M059J (cell line): Measurements from ENCODE around the gene USH1G. TPM values are rescaled to one million over a fixed set of nuclear protein-coding genes. Genes with fewer than 3 reads are reported as not detected.
"Not testable (repeated sequence)": the region's sequence is repeated elsewhere in the genome, so short reads cannot be mapped to it uniquely, and the experiment has no call there.

ENCODE experiments used
- DNase-seq: peaks from one replicate; pipeline ENCODE4 v3.0.0-alpha.2; 2012; ENCODE audit warnings: low read depth
- total RNA-seq: library from RNA; depleted of rRNA; stranded (reverse); fragments of >200 nt; shearing (Covaris generic); gene quantifications from 2 replicates; pipeline ENCODE4 v1.2.3, GENCODE V29; 2014; rRNA removed

The USH1G gene
- not detected in 2 replicates for total RNA-seq

DNA sequence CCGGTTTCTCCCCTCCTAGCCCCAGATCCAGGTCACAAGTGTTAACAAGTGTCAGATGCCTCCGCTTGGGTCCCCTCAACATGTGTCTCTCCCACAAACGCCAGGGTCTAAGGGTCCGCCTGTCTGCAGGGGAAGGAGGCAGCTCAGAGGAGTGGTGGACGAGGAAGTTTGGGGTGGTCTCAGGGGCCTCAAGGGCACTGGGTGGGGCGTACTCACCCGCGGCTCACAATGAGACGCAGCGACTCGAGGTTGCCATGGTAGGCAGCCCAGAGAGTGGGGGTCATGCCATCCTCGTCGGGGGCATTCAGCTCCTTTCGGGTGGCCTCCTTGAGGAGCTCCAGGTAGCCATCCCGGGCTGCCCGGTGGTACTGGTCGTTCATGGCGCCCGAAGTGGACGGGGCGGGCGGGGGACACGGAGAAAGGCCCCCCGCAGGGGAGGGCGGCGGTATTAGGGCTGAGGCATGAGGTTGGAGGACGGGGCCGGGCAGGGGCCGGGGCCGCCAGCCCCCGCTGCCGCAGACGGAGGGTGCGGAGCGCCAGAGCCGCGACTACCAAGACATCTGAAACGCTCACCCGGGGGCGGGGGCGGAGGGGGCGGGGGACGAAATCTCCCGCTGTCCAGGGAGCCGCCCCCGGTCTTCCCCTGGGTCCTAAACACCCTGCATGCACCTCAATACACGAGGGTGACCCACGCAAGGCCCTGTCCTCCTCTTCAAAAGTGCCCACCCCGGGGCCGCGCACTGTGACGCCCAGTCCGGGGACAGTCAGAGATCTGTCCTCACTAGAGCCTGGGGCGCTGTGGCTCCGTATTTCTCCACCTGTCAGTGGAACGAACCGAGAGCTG, at the start of gene USH1G:
TSS of gene USH1G (minus strand) at position 562 of the 844 bp plus-strand sequence. CDS start at position 380, 182 bp downstream.
- DNase-seq: no peak

- no peak for DNase-seq
Observed at GRCh38 chr17:74972107-74972972, 49.3 kb upstream of the USH1G start, which contains the start of gene HID1. Gene HID1 (minus strand): TSS chr17:74972759. CDS start chr17:74972656, 103 bp downstream.

GRCh38 chr17:74971842-74972106, 48.7 kb upstream of the USH1G start:
- DNase-seq: no peak

- DNase-seq: no peak
Observed at GRCh38 chr17:74971069-74971841, 48.2 kb upstream of the USH1G start.

- DNase-seq: no peak
Observed at GRCh38 chr17:74970395-74970794, 47.3 kb upstream of the USH1G start.

DNA sequence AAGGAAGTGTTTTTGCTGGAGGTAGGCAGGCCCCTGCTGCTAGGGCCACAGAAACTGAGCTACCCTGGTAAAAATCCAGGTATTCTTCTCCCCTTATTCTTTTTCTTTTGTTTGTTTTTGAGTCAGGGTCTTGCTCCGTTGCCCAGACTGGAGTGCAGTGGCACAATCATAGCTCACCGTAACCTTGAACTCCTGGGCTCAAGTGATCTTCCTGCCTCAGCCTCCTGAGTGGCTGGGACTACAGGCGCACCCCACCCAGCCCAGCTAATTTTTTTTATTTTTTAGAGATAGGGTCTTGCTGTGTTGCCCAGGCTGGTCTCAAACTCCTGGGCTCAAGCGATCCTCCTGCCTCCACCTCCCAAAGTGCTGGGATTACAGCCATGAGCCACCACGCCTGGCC, 46.4 kb upstream of the USH1G start:
- DNase-seq: not testable (repeated sequence)

DNA sequence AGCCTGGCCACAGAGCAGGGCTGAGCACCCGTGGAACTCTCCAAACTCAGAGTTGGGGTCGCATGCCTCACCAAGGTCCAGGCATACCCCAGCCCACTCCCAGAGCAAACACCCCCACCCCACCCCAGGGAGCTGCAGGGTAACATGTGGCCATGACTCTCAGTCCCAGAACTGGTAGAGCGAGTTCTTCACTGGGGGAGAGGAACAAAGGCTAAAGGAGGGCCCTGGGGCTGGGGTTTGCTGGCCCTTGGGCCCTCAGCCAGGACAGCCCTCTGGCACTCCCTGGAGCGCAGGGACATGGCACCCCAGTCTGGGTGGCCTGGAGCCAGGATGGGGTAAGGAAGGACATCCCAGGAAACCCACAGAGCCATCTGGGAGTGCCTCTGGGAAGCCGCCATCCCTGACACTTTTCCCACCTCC, 45.3 kb upstream of the USH1G start:
- DNase-seq: no peak

DNA sequence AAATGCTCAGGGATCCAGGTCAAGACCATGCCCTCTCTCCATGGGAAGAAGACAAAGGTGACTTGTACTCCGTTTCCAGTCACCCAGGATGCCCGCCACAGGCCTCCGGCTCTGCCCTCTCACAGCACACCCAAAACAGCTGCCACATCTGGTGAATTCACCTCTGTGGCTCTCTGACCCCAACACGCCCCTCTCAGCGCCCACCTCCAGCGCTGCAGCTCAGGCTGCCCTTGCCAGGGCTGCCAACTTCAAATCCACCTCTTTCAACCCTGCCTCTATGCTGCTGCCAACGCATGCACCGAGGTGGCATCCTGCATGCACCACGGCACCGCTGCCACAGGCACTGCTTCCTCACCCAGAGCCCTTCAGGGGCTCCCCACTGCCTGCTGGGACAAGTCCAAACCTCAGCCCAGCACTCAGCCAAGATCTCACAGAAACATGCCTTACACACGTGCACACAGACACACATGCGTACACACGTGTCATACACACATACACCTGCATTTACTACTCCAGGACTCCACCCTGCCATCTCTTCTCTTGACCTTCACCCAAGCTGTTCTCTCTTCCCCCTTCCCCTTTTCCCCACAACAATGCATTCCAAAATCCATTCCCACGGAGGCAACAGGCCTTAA, 42.0 kb upstream of the USH1G start:
- DNase-seq: no peak

DNA sequence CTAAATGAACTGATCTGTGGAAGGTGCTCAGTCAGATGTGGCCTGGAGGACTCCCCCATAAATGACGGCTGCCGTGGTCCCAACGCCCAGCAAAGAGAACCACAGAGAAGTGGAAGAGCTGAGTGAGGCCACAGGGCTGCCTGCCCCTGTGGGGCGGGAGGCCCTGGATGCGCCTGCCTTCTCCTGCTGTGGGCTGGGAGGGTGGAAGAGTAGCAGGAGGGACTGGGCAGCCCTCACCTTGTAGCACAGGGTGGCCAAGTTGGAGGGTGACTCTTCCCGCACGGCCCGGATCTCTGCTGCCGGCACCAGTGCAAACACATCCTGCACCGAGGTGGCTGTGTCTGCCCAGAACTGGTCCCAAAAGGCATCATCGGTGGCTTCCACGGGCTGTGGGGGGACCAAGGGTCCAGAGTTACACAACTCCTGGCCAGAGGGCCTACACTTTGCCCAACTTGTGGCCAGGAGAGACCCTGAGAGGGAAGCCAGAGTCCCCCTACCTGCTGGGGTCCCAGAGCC, 41.2 kb upstream of the USH1G start:
- no peak for DNase-seq

DNA sequence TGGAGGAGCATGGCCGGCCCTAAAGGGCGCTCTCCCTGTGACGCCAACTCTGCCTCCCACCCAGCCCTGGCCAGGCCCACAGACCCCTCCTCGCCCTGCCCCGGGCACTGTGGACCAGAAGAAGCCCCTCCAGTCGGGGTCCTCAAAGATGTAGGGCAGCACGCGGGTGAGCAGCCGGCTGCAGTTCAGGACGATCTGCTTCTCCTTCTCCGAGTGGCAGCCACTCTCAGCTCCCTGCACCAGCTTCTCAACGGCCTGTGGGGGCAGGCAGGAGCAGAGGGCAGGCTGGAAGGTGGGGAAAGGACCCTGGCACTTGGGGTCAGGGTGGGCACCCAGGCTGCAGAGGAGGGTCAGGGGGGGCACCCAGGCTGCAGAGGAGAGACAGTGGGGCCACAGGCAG, 40.6 kb upstream of the USH1G start:
- DNase-seq: no peak

DNA sequence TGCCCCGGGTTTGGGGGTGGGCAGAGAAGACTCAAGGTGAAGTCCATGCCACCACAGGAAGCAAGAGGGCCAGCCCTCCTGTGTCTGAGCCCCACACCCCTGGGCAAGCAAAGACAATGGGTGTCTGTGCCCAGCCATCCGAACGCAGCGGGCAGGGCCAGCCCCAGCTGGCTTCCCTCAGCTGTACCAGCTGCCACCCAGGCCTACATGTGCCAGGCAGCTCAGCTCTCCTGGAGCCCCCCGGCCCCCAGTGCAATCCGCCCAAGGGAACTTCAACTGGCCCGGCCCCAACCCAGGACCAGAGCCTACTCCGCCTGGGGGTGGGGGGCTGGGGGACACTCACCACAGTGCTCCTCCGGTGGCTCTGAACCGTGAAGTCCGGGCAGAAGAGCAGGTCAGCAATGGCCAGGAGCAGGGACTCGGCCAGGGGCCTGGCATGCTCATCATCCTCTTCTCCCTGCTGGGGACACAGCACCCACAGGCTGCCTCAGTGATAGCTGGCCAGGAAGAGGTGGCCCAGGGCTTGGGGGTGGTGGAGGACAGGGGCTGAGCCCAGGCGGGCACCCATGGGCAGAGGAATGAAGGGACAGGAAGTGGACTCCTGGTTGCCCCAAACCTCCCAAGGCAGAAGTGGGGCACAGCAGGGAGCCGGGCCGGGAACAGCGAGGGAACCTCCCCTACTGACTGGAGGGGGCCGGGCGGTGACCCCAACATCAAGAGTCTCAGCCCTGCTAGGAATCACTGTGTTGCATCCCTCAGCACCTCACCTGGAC, 39.8 kb upstream of the USH1G start:
- DNase-seq: no peak

DNA sequence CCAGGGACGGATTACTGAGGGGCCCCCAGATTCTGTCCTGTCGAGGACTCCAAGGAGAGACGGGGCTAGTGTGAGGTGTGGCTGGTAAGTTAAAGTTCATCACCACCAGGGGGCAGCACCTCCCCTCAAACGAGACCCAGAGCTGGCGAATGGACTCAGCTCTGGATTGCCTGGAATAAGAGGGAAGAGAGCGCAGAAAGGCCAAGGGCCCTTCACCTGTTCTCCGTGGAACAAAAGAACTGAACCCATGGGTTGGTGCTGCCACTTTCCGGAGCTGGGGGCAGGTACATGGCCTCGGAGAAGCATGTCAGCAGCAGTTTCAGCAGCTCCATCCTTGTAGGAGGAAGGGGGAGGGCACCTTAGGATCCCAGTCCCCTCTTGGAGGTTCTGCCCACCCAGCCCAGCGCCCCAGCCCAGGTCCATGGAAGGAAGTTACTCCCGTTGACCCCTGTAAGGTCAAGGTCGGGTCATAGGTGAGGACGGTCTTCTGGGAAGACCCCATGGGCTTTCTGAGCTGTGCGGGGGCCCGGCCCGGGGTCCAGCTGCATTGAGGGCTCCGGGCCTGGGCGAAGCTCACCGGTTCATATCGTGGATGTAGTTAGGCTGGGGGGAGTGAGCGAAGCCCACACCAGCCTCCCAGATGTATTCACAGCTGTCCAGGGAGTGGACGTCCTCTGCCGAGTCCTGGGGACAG, 38.7 kb upstream of the USH1G start:
- peak; percentile 79 for DNase-seq

- peak; percentile 47 for DNase-seq
Observed at GRCh38 chr17:74960570-74961342, 37.7 kb upstream of the USH1G start.

- peak; percentile 44 for DNase-seq
Observed at GRCh38 chr17:74959826-74960515, 36.9 kb upstream of the USH1G start.

DNA sequence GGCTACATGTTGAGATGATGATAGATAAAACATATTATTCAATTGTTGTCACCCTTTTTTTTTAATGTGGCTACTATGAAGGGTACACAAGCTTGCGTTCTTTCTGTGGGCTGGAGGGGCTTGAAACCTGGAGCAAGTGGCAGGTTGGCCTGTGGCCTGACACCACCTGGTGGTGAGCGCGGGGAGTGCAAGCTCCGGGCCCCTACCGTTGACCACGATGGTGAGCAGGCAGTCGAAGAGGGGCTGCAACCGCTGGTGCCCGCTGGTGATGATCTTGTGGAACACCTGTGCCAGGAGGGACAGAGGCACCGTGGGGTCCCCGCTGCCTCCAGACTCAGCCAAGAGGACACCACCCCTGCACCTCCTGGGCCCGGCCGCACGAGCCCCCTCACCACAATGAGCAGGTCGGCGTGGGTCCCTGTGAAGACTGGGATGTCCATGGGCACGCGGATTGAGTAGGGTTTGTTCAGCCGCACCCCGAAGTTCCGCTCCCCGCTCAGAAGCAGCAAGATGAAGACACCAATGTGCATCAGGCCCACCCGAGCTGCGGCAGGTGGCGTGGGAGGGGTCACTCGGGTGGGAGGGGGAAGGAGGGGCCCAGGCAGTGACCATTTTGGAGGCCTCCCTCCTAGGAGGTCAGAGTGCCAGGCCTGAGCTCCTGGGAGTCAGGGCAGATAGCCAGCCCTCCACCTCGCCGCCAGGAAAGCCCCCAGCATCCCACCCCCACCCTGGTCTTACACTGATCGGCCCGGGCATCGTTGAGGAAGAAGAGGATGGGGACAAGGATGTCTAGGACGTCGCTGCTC, 35.1 kb upstream of the USH1G start:
- peak; percentile 29 for DNase-seq

DNA sequence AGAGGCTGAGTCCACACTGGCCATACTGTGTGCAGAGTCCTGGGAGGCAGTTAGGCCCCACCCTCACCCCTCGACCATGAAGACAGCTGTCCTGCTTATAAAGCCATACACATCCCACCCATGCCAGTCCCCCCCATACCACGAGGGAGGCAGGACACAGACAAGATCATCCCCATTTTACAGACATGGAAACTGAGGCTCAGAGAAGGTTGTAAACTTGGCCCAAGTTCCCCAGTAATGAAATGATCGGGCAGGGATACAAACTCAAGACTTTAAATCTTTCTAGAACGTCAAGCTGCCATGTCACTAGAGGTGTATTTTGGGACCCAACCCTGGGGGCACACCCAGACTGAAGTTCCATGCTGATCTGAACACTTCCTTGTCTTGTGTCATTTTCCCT, 33.0 kb upstream of the USH1G start:
- DNase-seq: no peak

- no peak for DNase-seq
Observed at GRCh38 chr17:74954665-74955421, 31.8 kb upstream of the USH1G start.
